Aorta (tissue), 5 donors: Measurements from ENCODE around the gene TUBD1. TPM values are rescaled to one million over a fixed set of nuclear protein-coding genes. Genes with fewer than 3 reads are reported as not detected.
"Not testable (repeated sequence)": the region's sequence is repeated elsewhere in the genome, so short reads cannot be mapped to it uniquely, and the experiment has no call there.

Experiments used
- ATAC-seq: fragments of 200-7000 bp; cut with Tn5 transposase; one replicate; pipeline ENCODE4 v1.9.1; 2022; ENCODE audit warnings: moderate library complexity; ENCODE audit not compliant: low FRiP score
- DNase-seq, 2 donors: peaks; one replicate each; pipeline ENCODE4 v3.0.0-alpha.2; 2020
- H3K27ac ChIP-seq, 2 donors: one replicate each; pipeline ENCODE4 v1.5.1; 2013; ENCODE audit warnings: low read length in 2 of 2, mild to moderate bottlenecking in 2 of 2, moderate library complexity in 2 of 2, control low read depth in 1 of 2, inconsistent platforms in 1 of 2, low read depth in 1 of 2
- H3K27me3 ChIP-seq, 2 donors: one replicate each; pipeline ENCODE4 v1.6.1; 2013; ENCODE audit warnings: control low read depth in 1 of 2, low read length in 1 of 2, mild to moderate bottlenecking in 1 of 2, moderate library complexity in 1 of 2; ENCODE audit not compliant: insufficient read depth in 2 of 2, control insufficient read depth in 1 of 2
- H3K36me3 ChIP-seq, 2 donors: one replicate each; pipeline ENCODE4 v1.6.1; 2013; ENCODE audit warnings: control low read depth in 1 of 2, low read length in 1 of 2, mild to moderate bottlenecking in 1 of 2; ENCODE audit not compliant: insufficient read depth in 2 of 2, control insufficient read depth in 1 of 2
- H3K4me1 ChIP-seq, 2 donors: one replicate each; pipeline ENCODE4 v1.6.1; 2013; ENCODE audit warnings: low read length in 2 of 2, control low read depth in 1 of 2, mild to moderate bottlenecking in 1 of 2, moderate library complexity in 1 of 2; ENCODE audit not compliant: insufficient read depth in 2 of 2, control insufficient read depth in 1 of 2
- H3K4me3 ChIP-seq, 2 donors: one replicate each; pipeline ENCODE4 v1.5.1; 2013; ENCODE audit warnings: low read length in 2 of 2, control low read depth in 1 of 2, mild to moderate bottlenecking in 1 of 2
- H3K9me3 ChIP-seq: one replicate; pipeline ENCODE4 v1.6.1; 2013; ENCODE audit warnings: mild to moderate bottlenecking, low read length; ENCODE audit not compliant: control insufficient read depth
- WGBS, 2 donors: extraction: QIAGEN DNeasy Blood & Tissue Kit; methylation state at CpG; one replicate each; pipeline ENCODE4 v1.1.7; 2013; 5-methylcytosine and 5-hydroxymethylcytosine counted together
- intact Hi-C, 2 donors: fragments of 100-400 bp; cut with DNase I; formaldehyde crosslinking; loops; one replicate each; pipeline versions ENCODE4 v1.14.2 to v1.15.0; 2022
- polyA plus RNA-seq, 2 donors: library from polyadenylated mRNA; stranded (reverse); fragments of 200-250 nt; gene quantifications; one replicate each; pipeline ENCODE4 v1.2.3, GENCODE V29; 2013
- total RNA-seq, 2 donors: library from RNA; stranded (reverse); fragmentation: NEBNext Ultra II Directional; extraction: Animal tissue kit (Norgen Biotek cat#: 25700); gene quantifications; one replicate each; pipeline ENCODE4 v1.2.1, GENCODE V29; 2021
- donor health status: healthy with polysubstance abuse.
- donor health status: Bipolar disorder and iron deficiency.
- donor health status: DM: no; HTN: no; CAD: no.
- donor health status: DM: no; HTN: no; CAD: no.
- donor health status: DM: yes; HTN: yes; CAD: no.

Gene TUBD1
- total and polyA plus RNA-seq, 4 donors, result 6.6 to 12.0 (median 8.9) TPM

DNA sequence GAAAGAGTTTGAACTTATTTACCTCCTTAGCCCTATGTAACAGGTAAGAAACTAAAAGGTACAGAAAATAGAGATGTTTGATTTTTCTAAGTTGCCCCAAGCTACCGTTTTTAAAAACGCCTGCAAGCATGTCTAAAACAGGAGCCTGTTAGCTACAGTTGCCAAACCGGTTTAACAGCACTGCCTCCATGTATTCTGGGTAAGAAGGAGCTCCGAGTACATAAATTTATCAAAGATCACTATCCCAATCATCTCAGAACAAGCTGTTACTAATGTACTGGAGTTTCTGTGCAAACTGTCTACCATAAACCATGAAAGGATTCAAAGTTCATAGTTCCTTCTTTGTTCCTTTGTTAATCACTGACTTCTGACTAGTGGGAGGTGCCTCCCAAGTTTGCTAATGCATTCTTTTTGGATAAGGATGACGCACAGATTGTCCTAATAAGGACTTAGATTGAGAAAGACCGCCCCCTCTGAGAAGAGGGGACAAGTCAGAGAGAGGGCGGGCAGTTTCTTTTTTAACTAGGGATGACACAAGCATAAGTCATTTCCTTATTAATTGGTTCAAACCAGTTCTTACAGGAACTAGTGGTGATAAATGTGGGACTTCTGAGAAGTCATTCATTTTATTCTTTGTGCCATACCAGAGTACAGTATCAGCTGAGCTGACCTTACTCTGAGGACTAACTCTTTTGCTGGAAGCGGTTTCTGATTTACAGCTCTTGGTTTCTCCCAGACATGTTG, 55.3 kb downstream of the TUBD1 start:
- 0% methylated on average over 8 of the region's 8 CpGs for WGBS, 2 donors
- Histone ChIP-seq H3K4me1 (peaks cover 0 to 2% of the 10 kb centered on the region in 2 donors), H3K4me3 (peak overlapping the region; percentile 96 to 100), H3K36me3 (no peaks in the 10 kb centered on the region), H3K27me3 (no peaks in the 10 kb centered on the region), H3K27ac (peak overlapping the region; percentile 90 to 97), H3K9me3 (no peaks in the 10 kb centered on the region)
- intact Hi-C loops, result no loop called here
- peak; percentile 94 for ATAC-seq
- no peak for DNase-seq

DNA sequence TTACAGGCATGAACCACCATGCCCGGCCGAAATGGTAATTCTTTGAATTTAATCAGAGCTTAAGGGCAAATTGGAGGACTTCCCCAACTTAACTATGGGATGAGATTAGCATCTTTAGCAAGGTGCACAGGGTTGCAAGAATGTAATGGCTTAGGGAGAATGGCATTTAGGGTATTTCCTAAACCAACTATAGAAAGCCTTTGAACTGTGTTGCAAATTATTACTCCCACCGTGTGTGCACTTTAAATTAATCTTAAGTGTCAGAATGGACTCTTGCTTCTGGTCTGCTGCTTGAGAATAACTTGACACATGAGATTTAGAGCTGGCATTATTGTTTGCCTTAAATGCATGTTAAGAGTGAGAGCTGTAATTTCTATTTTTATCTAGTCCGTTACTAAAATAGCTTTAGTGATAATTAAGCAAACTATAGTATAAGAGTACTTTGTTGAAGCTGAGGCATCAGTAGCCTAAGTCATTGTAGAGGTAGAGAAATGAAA, 59.8 kb downstream of the TUBD1 start:
- Histone ChIP-seq H3K9me3 (no peaks in the 10 kb centered on the region), H3K27ac (no peak overlapping the region), H3K27me3 (no peaks in the 10 kb centered on the region), H3K36me3 (no peaks in the 10 kb centered on the region), H3K4me3 (no peak overlapping the region), H3K4me1 (peaks cover 1 to 5% of the 10 kb centered on the region in 2 donors)
- no peak for DNase-seq
- no peak for ATAC-seq
- 46 to 54% methylated on average over 4 of the region's 4 CpGs for WGBS, 2 donors
- intact Hi-C loops, result loop anchor here in 1 of 2 donors (5.0 kb wide), 1 partner anchor 46 kb away; no protein-coding TSS in a partner anchor

DNA sequence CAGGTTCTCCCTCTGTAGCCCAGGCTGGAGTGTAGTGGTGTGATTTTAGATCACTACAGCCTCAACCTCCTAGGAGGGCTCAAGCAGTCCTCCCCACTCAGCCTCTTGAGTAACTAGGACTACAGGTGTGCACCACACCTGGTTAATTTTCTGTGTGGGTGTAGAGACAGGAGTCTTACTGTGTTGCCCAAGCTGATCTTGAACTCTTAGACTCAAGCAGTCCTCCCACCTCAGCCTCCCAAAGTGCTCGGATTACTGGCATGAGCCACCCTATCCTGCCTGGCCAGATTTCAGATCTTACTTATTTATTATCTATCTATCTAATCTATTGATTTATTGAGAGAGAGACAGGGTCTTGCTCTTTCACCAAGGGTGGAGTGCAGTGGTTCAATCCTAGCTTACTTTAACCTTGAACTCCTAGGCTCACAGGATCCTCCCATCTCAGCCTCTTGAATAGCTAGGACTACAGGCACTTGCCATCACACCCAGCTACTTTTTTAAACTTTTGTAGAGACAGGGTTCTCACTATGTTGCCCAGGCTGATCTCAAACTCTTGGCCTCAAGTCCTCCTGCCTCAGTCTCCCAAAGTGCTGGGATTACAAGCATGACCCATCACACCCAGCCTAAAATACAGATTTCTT, 61.8 kb downstream of the TUBD1 start:
- Histone ChIP-seq H3K9me3 (no peaks in the 10 kb centered on the region), H3K4me1 (peaks cover 1 to 5% of the 10 kb centered on the region in 2 donors), H3K4me3 (no peak overlapping the region), H3K27me3 (no peaks in the 10 kb centered on the region), H3K36me3 (no peaks in the 10 kb centered on the region), H3K27ac (peak overlapping the region; percentile 88 to 95)
- intact Hi-C loops, result loop anchor here in 1 of 2 donors (5.0 kb wide), 1 partner anchor 44 kb away; no protein-coding TSS in a partner anchor
- DNase-seq (peak in 1 of 2 donors; percentile 27), ATAC-seq (no peak)
- 54 to 71% methylated on average over 1 of the region's 1 CpG for WGBS, 2 donors

DNA sequence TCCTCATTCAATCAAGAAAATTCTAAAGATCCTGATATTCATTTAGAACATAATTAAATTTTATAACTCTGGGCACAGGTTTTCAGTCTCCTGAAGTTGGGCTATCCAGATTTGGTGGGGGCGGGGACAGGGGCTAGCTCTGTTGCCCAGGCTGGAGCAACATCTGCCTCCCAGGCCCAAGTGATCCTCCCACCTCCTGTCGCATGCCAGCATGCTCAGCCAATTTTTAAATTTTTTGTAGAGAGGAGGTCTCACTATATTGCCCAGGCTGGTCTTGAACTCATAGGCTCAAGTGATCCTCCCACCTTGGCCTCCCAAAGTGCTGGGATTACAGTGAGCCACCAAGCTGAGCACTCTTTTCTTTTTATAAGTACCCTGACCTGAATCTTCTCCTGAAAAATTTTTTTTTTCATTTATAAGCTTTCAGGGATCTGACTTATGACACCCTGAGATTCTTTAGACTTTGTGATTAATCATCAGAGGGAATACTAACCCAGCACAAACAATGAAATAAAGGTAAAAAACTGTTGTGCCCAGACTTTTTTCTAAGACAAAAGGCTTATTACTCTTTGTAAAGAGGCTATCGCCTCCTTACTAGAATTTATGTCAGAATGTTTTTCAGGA, 62.6 kb downstream of the TUBD1 start:
- ATAC-seq (no peak), DNase-seq (peak in 1 of 2 donors; percentile 77)
- H3K9me3 ChIP-seq, result no peaks in the 10 kb centered on the region
- H3K27ac ChIP-seq, result peak overlapping the region; percentile 71 to 80
- H3K4me1 ChIP-seq, result peaks cover 2 to 5% of the 10 kb centered on the region in 2 donors
- H3K4me3 ChIP-seq, result no peak overlapping the region
- no peaks in the 10 kb centered on the region for H3K36me3 ChIP-seq
- intact Hi-C loops, result loop anchor here in 1 of 2 donors (5.0 kb wide), 1 partner anchor 43 kb away; no protein-coding TSS in a partner anchor
- WGBS, 2 donors, result 63 to 65% methylated on average over 3 of the region's 3 CpGs
- H3K27me3 ChIP-seq, result no peaks in the 10 kb centered on the region

DNA sequence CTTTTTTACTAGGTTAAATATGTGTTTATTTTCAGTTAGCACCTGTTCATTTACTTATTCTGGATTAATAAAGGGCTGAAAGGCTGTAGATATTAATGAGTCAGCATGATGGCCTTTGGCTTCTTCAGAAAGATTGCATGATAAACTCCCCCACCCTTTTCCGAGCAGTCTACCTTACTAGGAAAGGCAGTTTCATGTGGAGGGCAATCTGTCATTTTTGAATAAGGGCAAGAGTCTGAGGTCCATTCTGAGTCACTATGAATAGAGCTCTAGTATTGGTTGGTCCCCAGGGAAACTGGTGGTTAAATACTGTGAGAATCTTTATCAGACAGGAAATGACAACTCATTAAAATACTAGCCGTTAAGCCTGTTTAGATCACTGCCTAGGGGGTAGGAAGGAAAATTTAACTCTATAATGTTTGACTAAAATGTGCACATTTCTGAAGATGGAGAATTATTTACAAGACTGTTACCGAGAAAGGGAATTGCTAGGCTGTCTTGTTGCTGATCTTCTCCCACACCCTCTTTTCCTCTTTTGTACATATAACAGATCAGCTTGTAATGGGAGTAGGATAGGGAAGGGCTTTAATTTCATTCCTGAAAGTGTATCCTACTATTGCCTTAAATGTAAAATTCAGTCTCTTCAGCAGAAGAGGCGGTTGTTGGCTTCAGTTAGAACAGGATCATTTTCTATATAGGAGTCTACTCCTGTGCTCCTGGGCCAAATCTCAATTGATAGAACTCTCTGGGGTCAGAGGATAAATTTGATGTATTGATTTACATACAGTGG, 63.3 kb downstream of the TUBD1 start:
- intact Hi-C loops, result loop anchor here (5.0 kb wide), 1 partner anchor 42 kb away; no protein-coding TSS in a partner anchor
- peaks cover 4 to 5% of the 10 kb centered on the region in 2 donors for H3K4me1 ChIP-seq

DNA sequence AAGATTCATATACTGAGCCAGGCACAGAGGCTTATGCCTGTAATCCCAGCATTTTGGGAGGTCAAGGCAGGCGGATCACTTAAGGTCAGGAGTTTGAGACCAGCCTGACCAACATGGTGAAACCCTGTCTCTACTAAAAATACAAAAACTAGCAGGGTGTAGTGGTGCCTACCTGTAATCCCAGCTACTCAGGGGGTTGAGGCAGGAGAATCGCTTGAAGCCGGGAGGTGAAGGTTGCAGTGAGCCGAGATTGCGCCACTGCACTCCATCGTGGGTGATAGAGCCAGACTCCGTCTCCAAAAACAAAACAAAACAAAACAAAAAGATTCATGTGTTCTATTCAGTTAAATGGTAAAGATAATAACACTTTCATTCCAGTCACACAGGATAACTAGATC, 63.9 kb downstream of the TUBD1 start:
- not testable (repeated sequence) for H3K4me1 ChIP-seq
- WGBS, 2 donors, result 61 to 62% methylated on average over 7 of the region's 7 CpGs
- intact Hi-C loops, result loop anchor here in 1 of 2 donors (5.0 kb wide), 1 partner anchor 42 kb away; no protein-coding TSS in a partner anchor

More for the DNA sequence above, 63.3 kb downstream of the TUBD1 start:
- WGBS, 2 donors, result 11% methylated on average over 4 of the region's 4 CpGs
- ATAC-seq (peak; percentile 70), DNase-seq (no peak)
- Histone ChIP-seq H3K9me3 (no peaks in the 10 kb centered on the region), H3K27ac (peak overlapping the region in 1 of 2 donors; percentile 80), H3K27me3 (no peaks in the 10 kb centered on the region), H3K36me3 (no peaks in the 10 kb centered on the region), H3K4me3 (no peak overlapping the region)

DNA sequence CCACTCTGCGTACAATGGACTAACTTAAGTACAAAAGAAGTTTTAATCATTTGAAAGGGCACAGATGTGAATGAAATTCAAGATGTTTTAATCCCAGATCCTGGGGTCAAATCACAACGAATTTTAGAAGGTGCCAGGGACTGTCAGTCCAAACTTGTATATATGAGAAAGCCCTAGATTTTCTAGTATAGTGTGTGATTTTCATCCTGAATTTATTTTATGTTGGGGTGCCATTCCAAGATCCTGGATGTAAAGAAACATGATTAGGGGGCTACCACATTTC, 64.3 kb downstream of the TUBD1 start:
- Histone ChIP-seq H3K36me3 (no peaks in the 10 kb centered on the region), H3K4me3 (no peak overlapping the region), H3K27me3 (no peaks in the 10 kb centered on the region), H3K4me1 (peaks cover 4 to 5% of the 10 kb centered on the region in 2 donors), H3K9me3 (no peaks in the 10 kb centered on the region), H3K27ac (peak overlapping the region in 1 of 2 donors; percentile 63)
- intact Hi-C loops, result loop anchor here in 1 of 2 donors (5.0 kb wide), 1 partner anchor 41 kb away; no protein-coding TSS in a partner anchor
- 63 to 67% methylated on average over 2 of the region's 2 CpGs for WGBS, 2 donors
- ATAC-seq (no peak), DNase-seq (no peak)

More for the DNA sequence above, 63.9 kb downstream of the TUBD1 start:
- not testable (repeated sequence) for ATAC-seq, H3K9me3 ChIP-seq, H3K36me3 ChIP-seq, H3K4me3 ChIP-seq, H3K27me3 ChIP-seq
- DNase-seq, result peak in 1 of 2 donors; percentile 74
- H3K27ac ChIP-seq, result peak overlapping the region; percentile 63
